HG03378 (cell line): ENCODE data around the gene ME3.
"Not testable (repeated sequence)": the region's sequence is repeated elsewhere in the genome, so short reads cannot be mapped to it uniquely, and the experiment has no call there.

Experiments
- ATAC-seq: cut with Tn5 transposase; IDR thresholded peaks from one replicate; pipeline ENCODE4 v1.9.1; 2021; ENCODE audit warnings: mild to moderate bottlenecking, moderate library complexity; ENCODE audit not compliant: unreplicated experiment

Gene ME3

DNA sequence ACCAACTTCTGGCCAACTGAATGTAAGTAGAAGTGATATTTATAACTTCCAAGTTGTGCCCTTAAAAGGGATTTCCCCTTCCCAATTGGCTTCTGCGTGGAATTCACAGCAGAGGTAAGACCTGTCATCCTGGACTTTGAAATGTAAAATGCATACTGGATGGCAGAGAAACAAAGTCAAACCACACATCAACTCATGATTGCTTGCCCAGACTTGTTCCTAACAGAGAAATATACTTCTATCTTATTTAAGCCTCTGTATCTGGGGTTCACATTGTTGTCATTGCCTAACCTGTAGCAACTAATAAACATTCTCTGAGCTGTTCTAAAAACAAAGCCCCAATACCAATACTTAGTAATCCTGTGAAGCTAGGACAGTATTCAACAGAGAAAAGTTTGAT lies 6.2 kb downstream of the ME3 start:
- no peak for ATAC-seq

GRCh38 chr11:86664930-86665329 lies 7.5 kb downstream of the ME3 start:
- no peak for ATAC-seq

- ATAC-seq = no peak
These were observed 8.7 kb downstream of the ME3 start for GRCh38 chr11:86663761-86664160.

GRCh38 chr11:86663291-86663690 lies 9.1 kb downstream of the ME3 start:
- no peak for ATAC-seq

GRCh38 chr11:86660736-86661135 lies 11.7 kb downstream of the ME3 start:
- ATAC-seq = no peak

- no peak for ATAC-seq
These were observed 12.3 kb downstream of the ME3 start for GRCh38 chr11:86660088-86660487.

- no peak for ATAC-seq
These were observed 13.9 kb downstream of the ME3 start for GRCh38 chr11:86658534-86658933.

DNA sequence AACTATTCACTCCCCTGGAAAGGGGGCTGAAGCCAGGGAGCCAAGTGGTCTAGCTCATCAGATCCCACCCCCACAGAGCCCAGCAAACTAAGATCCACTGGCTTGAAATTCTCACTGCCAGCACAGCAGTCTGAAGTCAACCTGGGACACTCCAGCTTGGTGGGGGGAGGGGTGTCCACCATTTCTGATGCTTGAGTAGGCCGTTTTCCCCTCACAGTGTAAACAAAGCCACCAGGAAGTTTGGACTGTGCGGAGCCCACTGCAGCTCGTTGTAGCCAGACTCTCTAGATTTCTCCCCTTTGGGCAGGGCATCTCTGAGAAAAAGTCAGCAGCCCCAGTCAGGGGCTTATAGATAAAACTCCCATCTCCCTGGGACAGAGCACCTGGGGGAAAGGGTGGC lies 27.2 kb downstream of the ME3 start:
- not testable (repeated sequence) for ATAC-seq

DNA sequence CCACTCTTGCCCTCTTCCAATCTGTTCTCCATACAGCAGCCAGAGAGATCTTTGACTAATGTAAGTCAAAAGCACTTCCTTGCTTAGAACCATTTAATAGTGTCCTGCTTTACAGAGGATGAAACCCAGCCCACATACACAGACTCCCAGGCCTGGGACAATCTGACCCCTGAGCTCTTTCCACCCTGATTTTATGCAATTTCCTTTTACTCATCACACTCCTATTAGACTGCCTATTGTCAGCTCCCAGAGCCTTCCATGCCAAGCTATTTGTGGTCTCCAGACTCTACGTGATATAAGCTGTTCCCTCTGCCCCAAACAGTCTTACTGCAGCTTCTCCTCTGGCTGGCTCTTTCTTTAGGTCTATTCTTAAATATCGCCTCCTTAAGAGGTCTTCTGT lies 28.1 kb downstream of the ME3 start:
- no peak for ATAC-seq

DNA sequence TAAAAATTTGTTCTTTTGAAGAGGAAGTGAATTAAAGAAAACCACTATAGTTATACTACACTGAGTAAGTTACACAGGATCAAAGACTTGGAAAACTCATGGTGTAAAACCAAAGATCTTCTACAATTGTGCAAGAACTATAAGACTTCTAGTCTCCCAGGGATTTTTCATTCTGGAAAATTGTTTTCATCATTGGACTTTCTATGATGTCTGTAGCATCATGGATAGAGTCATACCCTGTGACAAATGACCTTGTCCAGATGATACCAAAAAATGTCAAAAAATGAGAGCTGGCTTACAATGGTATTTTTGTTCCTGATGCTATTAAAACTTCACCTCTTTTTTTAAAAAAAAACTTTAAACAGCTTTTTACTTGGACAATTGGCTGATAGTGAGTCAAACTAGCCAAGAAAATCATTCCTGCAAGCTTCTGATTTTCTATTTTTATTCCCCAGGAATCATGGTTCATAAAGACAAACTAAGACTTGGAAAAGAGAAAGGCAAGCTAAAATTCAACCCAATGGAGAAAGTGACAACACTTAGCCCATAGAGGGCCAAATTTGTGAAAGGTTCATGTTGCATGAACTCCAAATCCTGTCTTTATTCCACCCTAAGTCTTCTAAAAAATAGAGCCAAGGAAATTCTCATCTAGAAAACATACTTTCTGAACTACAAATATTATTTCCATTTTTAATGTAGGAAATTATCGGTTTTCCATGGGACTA lies 30.7 kb downstream of the ME3 start:
- ATAC-seq = no peak

- ATAC-seq = no peak
These were observed 33.3 kb downstream of the ME3 start for GRCh38 chr11:86639137-86639536.

- ATAC-seq = no peak
These were observed 33.7 kb downstream of the ME3 start for GRCh38 chr11:86638673-86639072.

DNA sequence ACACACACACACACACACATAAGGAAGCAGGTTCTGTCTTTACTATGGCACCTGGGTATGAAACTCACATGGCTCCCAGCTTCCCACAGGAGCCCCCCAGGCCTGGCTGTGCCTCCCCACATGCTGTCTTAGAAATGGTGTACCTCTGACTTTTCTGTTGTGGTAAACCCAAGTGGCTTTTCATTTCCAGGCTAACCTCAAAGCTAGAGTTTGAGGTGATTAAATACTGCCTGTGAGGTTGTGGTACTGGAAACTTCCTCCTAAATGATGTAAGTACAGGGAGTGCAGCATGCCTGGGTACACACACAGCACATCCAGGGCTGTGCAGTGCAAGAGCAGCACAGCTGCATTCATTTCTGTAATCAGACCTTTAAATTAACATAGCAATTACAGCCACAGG lies 34.4 kb downstream of the ME3 start:
- peak; percentile 47 for ATAC-seq

DNA sequence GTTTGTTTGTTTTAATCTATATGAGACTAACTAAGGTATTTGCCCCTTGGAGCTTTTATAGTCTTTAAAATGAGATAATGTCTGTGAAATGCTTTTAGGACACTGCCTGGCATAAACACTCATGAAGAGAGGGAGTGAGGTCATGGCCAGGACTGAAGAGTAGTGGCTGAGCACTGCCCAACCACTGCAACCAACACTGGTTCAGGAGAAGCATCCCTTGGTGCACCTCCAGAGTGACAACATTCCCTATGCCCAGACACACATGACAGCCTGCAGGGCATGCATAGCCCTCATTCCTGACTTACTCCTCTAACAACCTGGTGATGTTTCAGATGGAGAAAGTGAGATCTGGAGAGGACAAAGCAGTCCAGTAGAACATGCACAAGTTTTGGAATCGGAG lies 36.1 kb downstream of the ME3 start:
- ATAC-seq = no peak

GRCh38 chr11:86632499-86633269 lies 39.7 kb downstream of the ME3 start:
- peak; percentile 72 for ATAC-seq

DNA sequence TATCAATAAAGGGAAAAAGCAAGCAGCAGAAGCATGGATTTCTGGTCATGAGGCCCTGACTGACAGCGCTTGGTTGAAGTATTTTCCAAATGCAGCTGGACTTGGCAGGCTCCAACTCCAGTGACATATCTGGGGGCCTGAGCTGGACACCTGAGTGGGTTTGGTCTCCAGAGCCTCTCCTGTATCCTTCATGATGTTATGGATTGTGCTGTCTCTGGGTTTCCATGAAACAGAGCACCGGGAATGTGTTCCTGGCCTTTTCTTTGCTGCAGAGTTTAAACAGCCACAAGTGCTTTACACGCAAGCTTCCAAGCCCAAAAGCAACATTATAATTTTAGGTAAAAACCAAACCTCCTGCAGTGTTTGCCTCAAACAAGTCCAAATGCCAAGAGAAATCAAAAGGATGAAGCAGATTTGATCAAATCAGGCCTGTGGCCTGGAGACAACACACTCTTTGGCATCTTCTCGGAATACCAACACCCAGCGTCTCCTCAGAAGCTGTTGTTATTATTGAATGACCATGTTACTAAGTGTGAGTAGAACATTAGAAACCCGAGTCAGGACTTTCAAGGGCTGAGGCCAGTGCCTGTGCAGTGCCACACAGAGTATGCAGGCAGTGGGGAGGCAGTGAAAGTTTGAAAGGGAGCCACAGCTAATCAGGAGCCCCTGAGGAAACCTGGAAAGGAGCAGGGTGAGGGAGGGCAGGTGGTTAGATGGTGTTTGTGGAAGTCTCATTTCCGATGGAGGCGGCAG lies 42.0 kb downstream of the ME3 start:
- no peak for ATAC-seq

GRCh38 chr11:86629045-86629706 lies 43.2 kb downstream of the ME3 start:
- no peak for ATAC-seq

DNA sequence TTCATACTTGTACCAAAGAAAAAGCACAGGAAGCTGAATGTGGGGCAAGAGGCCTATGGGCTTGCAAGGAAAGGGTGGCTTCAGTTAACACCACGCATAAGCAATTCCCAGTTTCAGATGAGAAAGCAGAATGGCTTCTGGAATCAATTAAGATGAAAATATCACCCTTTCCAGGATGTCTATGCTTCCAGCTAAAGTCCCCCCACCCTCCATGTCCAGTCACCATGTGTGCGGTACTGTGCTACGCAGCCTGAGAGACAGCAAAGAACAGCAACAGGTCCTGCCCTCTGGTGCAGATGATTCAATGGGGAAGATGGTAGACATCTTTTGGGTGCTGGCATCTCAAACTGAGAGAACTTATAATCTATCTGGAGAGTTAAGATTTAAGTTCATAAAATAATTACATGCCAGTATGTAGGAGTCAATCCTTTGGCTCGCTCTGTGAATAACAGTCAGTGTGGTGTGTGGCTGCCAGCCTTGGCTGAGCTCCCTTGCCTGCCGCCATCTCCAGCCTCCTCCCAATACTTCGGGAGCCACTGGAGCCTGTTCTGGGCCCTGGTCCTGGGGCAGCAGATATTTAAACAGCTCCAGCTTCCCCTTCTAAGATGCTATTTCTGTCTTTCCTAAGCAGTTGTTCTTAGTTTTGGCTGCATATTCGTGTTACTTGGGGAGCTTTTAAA lies 44.5 kb downstream of the ME3 start:
- no peak for ATAC-seq

- no peak for ATAC-seq
These were observed 46.4 kb downstream of the ME3 start for GRCh38 chr11:86625981-86626380.

DNA sequence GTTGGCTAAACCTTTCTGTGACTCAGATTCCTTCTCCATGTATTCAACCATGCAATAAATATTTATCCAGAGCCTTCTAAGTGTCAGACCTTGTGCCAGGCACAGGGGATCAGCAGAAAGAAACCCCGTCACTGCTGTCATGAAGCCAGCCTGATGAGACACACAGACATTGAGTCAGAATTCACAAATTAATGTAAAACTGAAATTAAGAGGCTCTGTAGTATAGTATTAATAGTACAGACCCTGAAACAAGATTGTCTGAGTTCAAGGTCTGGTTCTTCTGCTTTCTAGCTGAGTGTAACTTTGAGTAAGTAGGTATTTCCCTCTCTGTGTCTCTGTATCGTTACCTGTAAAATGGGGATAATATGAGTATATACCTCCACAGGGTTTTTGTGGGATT lies 46.9 kb downstream of the ME3 start:
- no peak for ATAC-seq

DNA sequence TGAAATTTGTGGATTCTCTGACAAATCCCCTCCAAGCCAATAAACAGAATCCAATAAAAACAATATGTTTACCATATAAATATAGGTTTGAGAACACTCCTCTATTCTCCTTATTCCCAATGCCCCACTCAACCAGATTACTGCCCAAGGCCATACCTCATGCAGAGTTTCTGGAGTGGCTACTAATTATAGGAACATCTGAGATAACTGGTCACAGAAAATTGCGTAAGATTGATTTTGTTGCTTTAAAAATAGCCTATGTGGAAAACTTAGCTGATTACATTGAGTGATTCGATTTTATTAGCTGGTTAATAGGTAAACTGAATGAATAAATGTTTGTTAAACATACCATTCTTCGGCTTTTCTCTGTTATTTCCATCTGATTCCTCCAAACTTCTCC lies 48.0 kb downstream of the ME3 start:
- ATAC-seq = no peak
